ENCODE measurements around the gene TFRC. TPM values are rescaled to one million over a fixed set of nuclear protein-coding genes. Genes with fewer than 3 reads are reported as not detected.

Gene TFRC
- total and polyA plus RNA-seq, 4 donors = 19.1 to 1,250 (median 73.3) TPM

DNA sequence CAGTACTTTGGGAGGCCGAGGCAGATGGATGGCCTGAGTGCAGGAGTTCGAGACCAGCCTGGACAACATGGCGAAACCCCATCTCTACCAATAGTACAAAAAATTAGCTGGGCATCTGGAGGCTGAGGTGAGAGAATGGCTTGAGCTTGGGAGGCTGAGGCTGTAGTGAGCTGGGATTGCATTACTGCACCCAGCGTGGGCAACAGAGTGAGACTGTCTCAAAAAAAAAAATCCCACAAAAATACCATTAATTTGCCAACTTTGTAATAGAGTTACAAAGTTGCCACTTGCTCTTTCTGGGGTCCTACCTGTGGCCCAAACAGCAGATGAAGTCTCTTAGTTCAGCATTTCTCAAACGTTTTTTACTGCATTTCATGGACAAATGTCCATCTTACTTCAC, 6.0 kb upstream of the TFRC start:
- H3K4me3 ChIP-seq (ENCODE audit: low read depth in 1 of 3, low read length in 3 of 3) = no peak overlapping the region
- WGBS = 81% methylated on average over 5 of the region's 5 CpGs
- H3K4me1 ChIP-seq (ENCODE audit: control insufficient read depth in 4 of 4, insufficient read depth in 4 of 4, low read length in 3 of 4) = peaks cover 0 to 2% (median 0%) of the 10 kb centered on the region in 4 donors
- no peaks in the 10 kb centered on the region for H3K9me3 ChIP-seq (ENCODE audit: control insufficient read depth in 4 of 4, low read length in 3 of 4)
- no peak overlapping the region for H3K27ac ChIP-seq (ENCODE audit: low read depth in 1 of 2, low read length in 2 of 2)
- H3K27me3 ChIP-seq (ENCODE audit: control insufficient read depth in 4 of 4, insufficient read depth in 4 of 4, low read length in 3 of 4) = no peaks in the 10 kb centered on the region
- no peak for DNase-seq (ENCODE audit: low spot score)
- no peaks in the 10 kb centered on the region for H3K36me3 ChIP-seq (ENCODE audit: control insufficient read depth in 4 of 4, insufficient read depth in 3 of 4, low read depth in 1 of 4, low read length in 3 of 4)
- TF ChIP-seq SP1 (IDR thresholded peaks at IDR 0.05) (no peak), HNF4G (IDR thresholded peaks at IDR 0.05) (no peak), FOXA1 (IDR thresholded peaks at IDR 0.05) (no peak)
- TF ChIP-seq, protein P1, sequence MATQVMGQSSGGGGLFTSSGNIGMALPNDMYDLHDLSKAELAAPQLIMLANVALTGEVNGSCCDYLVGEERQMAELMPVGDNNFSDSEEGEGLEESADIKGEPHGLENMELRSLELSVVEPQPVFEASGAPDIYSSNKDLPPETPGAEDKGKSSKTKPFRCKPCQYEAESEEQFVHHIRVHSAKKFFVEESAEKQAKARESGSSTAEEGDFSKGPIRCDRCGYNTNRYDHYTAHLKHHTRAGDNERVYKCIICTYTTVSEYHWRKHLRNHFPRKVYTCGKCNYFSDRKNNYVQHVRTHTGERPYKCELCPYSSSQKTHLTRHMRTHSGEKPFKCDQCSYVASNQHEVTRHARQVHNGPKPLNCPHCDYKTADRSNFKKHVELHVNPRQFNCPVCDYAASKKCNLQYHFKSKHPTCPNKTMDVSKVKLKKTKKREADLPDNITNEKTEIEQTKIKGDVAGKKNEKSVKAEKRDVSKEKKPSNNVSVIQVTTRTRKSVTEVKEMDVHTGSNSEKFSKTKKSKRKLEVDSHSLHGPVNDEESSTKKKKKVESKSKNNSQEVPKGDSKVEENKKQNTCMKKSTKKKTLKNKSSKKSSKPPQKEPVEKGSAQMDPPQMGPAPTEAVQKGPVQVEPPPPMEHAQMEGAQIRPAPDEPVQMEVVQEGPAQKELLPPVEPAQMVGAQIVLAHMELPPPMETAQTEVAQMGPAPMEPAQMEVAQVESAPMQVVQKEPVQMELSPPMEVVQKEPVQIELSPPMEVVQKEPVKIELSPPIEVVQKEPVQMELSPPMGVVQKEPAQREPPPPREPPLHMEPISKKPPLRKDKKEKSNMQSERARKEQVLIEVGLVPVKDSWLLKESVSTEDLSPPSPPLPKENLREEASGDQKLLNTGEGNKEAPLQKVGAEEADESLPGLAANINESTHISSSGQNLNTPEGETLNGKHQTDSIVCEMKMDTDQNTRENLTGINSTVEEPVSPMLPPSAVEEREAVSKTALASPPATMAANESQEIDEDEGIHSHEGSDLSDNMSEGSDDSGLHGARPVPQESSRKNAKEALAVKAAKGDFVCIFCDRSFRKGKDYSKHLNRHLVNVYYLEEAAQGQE (IDR thresholded peaks at IDR 0.05) = no peak
- no peak overlapping the region for H3K9ac ChIP-seq (ENCODE audit: low read depth in 1 of 2, low read length in 2 of 2)

DNA sequence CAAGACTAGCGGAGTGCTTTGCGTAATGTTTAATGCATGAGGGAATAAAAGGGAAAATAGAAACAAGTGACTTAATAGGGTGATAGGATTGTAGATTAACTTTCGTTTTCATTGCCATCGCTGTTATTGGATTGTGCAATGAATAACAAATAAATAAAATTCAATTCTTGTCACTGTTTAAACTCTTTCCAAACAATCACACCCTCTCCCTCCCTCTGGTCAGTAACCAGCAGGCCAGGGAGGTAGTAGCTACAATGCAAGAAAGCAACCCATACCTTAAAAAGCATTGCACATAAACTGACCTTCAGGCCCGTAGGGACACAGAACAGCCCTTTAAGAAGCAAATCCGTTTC, 705 bp upstream of the TFRC start:
- Histone ChIP-seq H3K4me3 (ENCODE audit: low read depth in 1 of 3, low read length in 3 of 3) (peak overlapping the region; percentile 70 to 96 (median 71)), H3K36me3 (ENCODE audit: control insufficient read depth in 4 of 4, insufficient read depth in 3 of 4, low read depth in 1 of 4, low read length in 3 of 4) (no peaks in the 10 kb centered on the region), H3K9me3 (ENCODE audit: control insufficient read depth in 4 of 4, low read length in 3 of 4) (no peaks in the 10 kb centered on the region), H3K27ac (ENCODE audit: low read depth in 1 of 2, low read length in 2 of 2) (peak overlapping the region; percentile 97 to 99), H3K9ac (ENCODE audit: low read depth in 1 of 2, low read length in 2 of 2) (peak overlapping the region; percentile 55 to 92), H3K27me3 (ENCODE audit: control insufficient read depth in 4 of 4, insufficient read depth in 4 of 4, low read length in 3 of 4) (no peaks in the 10 kb centered on the region), H3K4me1 (ENCODE audit: control insufficient read depth in 4 of 4, insufficient read depth in 4 of 4, low read length in 3 of 4) (peaks cover 3 to 16% (median 10%) of the 10 kb centered on the region in 4 donors)
- DNase-seq (ENCODE audit: low spot score) = no peak
- WGBS = 18% methylated on average over 6 of the region's 6 CpGs
- TF ChIP-seq RAD21 (IDR thresholded peaks at IDR 0.05) (peak; percentile 17 to 46), MAX (IDR thresholded peaks at IDR 0.05) (peak; percentile 64), RXRA (IDR thresholded peaks at IDR 0.05) (peak; percentile 68 to 87), YY1 (IDR thresholded peaks at IDR 0.05) (peak; percentile 17), EGR1 (IDR thresholded peaks at IDR 0.05; ENCODE audit: low read depth in 2 of 2) (no peak), NR2F2 (IDR thresholded peaks at IDR 0.05) (no peak), HNF4G (IDR thresholded peaks at IDR 0.05) (peak; percentile 41), GABPA (IDR thresholded peaks at IDR 0.05 in 1 of 2, conservative IDR thresholded peaks at IDR 0.05 in 1 of 2) (no peak), FOXA1 (IDR thresholded peaks at IDR 0.05) (no peak), HNF4A (conservative IDR thresholded peaks at IDR 0.05) (peak; percentile 51 to 60), JUND (IDR thresholded peaks at IDR 0.05) (peak in 1 of 2 donors; percentile 73), FOXA2 (IDR thresholded peaks at IDR 0.05) (peak; percentile 35), TAF1 (conservative IDR thresholded peaks at IDR 0.05) (peak; percentile 87), SP1 (IDR thresholded peaks at IDR 0.05) (peak; percentile 66)
- TF ChIP-seq, protein P2, sequence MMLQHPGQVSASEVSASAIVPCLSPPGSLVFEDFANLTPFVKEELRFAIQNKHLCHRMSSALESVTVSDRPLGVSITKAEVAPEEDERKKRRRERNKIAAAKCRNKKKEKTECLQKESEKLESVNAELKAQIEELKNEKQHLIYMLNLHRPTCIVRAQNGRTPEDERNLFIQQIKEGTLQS (IDR thresholded peaks at IDR 0.05) = no peak
- TF ChIP-seq, protein P3, sequence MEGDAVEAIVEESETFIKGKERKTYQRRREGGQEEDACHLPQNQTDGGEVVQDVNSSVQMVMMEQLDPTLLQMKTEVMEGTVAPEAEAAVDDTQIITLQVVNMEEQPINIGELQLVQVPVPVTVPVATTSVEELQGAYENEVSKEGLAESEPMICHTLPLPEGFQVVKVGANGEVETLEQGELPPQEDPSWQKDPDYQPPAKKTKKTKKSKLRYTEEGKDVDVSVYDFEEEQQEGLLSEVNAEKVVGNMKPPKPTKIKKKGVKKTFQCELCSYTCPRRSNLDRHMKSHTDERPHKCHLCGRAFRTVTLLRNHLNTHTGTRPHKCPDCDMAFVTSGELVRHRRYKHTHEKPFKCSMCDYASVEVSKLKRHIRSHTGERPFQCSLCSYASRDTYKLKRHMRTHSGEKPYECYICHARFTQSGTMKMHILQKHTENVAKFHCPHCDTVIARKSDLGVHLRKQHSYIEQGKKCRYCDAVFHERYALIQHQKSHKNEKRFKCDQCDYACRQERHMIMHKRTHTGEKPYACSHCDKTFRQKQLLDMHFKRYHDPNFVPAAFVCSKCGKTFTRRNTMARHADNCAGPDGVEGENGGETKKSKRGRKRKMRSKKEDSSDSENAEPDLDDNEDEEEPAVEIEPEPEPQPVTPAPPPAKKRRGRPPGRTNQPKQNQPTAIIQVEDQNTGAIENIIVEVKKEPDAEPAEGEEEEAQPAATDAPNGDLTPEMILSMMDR (IDR thresholded peaks at IDR 0.05; ENCODE audit: low read depth, low read length, missing input control) = no peak
- TF ChIP-seq, protein P4, sequence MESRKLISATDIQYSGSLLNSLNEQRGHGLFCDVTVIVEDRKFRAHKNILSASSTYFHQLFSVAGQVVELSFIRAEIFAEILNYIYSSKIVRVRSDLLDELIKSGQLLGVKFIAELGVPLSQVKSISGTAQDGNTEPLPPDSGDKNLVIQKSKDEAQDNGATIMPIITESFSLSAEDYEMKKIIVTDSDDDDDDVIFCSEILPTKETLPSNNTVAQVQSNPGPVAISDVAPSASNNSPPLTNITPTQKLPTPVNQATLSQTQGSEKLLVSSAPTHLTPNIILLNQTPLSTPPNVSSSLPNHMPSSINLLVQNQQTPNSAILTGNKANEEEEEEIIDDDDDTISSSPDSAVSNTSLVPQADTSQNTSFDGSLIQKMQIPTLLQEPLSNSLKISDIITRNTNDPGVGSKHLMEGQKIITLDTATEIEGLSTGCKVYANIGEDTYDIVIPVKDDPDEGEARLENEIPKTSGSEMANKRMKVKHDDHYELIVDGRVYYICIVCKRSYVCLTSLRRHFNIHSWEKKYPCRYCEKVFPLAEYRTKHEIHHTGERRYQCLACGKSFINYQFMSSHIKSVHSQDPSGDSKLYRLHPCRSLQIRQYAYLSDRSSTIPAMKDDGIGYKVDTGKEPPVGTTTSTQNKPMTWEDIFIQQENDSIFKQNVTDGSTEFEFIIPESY (IDR thresholded peaks at IDR 0.05) = peak; percentile 73
- TF ChIP-seq, protein P1 (IDR thresholded peaks at IDR 0.05) = peak; percentile 71

All from liver (tissue), 9 donors.